HG02938 (cell line): ENCODE measurements around the gene HSD3B7.

Experiments
- ATAC-seq: cut with Tn5 transposase; IDR thresholded peaks from one replicate; pipeline ENCODE4 v1.9.1; 2021; ENCODE audit warnings: mild to moderate bottlenecking, moderate library complexity; ENCODE audit not compliant: unreplicated experiment

Gene HSD3B7

DNA sequence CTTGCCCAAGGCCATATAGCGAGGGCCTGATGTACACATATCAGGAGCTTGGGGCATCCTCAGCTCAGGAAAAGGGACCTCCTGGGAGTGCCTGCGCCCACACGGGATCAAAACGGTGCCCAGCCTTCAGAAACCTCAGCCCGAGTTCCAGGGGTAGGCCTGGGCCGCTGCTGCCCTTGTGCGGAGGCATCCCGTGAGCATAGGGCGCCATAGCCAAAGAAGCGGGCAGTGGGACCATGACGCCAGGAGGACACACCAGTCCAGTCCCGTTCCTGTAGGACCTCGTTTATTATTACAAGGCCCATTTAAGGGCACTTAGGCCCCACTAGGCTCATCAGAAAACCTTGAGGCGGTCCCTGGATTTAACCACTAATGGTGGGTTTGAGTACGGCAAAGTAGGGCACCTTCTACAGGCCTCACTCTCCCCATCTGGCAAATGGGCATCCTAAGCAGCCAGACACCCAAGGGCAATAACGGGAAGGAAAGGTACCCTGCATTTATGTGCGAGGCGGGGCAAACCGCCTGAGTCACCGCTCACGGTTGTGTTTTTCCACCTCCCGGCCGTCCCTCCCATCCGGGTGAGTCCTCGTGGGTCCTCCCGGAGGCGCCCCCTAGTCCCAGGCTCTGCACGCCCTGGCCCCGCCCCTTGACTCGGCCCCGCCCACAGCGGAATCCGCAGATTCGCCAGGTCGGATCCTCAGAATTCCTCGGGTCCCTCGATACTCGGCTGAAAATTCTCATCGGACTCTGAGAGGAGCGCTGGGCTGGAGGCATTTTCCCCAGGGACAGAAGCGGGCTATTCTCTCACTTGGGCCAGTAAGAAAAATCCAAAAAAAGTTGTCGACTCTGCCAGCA, 28.2 kb upstream of the HSD3B7 start:
- no peak for ATAC-seq

DNA sequence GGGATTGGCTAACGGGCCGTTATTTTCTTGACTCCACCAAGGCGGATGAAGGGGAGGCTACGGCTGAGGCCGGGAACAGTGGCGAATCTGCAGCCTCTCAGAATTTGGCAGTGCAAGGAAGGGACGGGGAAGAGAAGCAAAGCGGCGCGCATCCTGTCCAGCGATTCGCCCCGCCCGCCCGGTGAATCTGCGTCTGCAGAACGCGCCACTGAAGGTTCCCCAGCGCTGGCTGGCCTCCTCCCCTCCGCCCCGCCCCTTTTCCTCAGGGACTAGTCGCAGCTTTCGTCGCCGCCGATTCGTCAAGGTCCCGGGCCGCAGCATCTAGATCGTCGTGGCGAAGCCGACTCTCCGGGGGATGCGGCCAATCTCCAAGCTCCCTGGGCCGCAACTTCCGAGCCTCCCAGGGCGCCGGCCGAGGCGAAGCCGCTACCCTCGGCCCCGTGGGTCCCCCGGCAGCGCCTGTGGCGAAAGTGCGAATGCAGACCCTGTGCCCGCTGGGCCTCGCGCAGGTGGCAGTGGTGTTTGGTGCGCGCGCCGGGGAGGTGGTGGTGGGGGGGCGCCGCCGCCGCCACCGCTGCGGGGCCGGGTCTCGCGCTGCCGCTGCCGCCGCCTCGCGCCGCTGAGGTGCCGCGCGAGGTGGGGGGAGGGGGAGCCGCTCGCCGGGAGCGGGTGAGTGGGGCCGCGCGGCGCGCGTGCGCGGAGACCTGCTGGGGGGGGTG, 27.4 kb upstream of the HSD3B7 start, which contains the start of gene SETD1A:
TSS of gene SETD1A (plus strand) at position 299 of the 719 bp plus-strand sequence. CDS start 978 bp downstream, outside the sequence.
- peak; percentile 76 for ATAC-seq

DNA sequence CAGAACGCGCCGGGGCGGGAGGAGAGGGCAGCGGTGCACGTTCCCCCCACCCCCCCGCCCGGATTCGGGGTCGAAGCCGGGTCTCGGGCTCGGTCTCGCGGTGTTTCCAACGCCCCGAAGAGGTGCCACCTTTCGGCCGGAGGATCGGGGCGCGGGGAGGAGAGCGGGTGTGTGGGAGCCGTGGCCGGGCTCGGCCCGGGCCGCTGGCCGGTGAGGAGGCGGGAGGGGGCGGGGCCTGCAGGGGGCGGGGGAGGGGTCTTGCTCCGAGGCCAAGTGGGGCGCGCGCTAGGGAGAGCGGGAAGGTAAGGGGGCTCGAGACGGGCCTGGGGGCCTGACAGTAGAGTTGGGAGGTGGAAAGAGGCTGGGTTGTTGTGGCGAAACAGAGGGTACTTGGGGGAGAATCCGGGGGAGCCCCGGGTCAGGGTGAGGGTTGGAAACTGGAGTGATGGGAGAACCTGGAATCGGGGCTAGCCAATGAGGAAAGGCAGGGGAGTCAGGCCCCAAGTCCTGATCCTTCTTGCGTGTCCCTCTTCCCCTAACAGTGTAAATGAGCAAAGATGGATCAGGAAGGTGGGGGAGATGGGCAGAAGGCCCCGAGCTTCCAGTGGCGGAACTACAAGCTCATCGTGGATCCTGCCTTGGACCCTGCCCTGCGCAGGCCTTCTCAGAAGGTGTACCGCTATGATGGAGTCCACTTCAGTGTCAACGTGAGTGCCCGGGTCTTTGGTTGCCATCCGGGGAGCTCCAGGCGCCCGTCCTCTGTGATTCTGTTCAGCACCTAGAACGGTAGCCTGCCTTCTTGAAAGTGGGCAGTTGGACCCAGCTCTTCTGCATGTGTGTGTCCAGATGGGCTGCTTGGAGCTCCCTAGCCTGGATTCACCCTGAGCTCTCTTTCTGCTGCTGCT, 26.6 kb upstream of the HSD3B7 start:
- ATAC-seq = peak; percentile 11

DNA sequence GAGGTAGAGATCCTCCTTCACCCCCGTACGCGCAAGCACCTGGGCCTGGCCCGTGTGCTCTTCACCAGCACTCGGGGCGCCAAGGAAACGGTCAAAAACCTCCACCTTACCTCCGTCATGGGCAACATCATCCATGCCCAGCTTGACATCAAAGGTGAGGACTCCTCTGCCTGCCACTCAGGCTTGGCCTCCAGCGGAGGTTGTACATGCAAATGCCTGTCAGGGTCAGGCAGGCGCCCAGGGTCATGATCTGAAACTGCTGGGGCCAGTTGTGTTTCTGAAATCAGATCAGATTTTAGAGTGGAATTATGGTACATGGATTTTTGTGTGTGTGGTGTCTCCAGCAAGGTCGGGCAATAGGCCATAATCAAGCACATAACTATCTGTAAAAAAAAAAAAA, 23.6 kb upstream of the HSD3B7 start:
- no peak for ATAC-seq

DNA sequence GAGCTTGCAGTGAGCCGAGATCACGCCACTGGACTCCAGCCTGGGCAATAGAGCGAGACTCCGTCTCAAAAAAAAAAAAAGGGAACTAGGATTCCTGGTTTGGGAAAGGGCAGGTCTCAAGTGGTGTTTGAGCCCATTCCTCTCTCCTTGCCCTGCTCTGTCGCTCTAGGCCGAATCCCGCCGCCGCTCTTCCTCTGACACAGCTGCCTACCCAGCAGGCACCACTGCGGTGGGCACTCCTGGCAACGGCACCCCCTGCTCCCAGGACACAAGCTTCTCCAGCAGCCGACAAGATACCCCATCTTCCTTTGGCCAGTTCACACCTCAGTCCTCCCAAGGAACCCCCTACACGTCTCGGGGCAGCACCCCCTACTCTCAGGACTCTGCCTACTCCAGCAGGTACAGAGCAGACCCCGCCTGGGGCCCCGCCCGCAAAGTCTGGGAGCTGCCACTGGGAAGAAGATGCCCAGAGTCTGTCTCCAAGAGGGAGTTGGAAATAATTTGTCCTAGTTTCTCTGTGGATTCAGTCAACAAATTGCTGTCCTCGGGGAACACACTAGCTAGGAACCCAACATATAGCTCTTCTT, 21.0 kb upstream of the HSD3B7 start:
- no peak for ATAC-seq

DNA sequence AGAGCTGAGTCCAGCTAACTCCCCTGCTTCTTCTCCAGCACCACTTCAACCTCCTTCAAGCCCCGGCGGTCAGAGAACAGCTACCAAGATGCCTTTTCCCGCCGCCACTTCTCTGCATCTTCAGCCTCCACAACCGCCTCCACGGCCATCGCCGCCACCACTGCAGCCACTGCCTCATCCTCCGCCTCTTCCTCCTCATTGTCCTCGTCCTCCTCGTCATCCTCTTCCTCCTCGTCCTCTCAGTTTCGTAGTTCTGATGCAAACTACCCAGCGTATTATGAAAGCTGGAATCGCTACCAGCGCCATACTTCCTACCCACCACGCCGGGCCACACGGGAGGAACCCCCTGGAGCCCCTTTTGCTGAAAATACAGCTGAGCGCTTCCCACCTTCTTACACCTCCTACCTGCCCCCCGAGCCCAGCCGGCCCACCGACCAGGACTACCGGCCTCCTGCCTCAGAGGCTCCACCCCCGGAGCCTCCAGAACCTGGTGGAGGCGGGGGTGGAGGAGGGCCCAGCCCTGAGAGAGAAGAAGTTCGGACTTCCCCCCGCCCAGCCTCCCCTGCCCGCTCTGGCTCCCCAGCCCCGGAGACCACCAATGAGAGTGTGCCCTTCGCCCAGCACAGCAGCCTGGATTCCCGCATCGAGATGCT, 20.3 kb upstream of the HSD3B7 start:
- no peak for ATAC-seq

DNA sequence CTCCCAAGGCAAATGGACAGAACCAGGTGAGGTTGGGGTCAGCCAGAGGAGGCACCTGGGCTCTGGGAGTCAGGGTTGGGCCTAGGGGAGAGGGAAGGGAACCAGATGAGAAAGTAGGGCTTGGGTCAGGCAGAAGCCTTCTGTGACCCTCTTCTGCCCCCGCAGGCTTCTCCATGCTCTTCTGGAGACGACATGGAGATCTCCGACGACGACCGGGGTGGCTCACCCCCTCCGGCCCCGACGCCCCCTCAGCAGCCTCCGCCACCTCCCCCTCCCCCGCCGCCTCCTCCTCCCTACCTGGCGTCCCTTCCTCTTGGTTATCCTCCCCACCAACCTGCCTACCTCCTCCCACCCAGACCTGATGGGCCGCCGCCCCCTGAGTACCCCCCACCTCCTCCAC, 19.6 kb upstream of the HSD3B7 start:
- no peak for ATAC-seq

DNA sequence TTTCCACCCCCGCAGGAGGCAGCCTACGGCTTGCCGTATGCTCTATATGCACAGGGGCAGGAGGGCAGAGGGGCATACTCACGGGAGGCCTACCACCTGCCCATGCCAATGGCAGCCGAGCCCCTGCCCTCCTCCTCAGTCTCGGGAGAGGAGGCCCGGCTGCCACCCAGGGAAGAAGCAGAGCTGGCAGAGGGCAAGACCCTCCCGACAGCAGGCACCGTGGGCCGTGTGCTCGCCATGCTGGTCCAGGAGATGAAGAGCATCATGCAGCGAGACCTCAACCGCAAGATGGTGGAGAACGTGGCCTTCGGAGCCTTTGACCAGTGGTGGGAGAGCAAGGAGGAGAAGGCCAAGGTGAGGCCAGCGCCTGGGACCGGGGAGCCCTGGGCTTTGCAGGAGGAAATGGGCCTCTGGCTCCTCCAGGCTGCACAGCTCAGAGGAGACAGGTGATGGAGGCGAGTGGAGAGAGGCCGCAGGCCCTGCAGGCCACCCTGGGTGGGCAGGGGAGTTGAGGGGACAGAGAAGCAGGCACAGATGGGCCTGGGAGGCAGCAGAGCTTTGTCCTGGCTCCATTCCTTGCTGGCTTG, 18.9 kb upstream of the HSD3B7 start:
- ATAC-seq = no peak

DNA sequence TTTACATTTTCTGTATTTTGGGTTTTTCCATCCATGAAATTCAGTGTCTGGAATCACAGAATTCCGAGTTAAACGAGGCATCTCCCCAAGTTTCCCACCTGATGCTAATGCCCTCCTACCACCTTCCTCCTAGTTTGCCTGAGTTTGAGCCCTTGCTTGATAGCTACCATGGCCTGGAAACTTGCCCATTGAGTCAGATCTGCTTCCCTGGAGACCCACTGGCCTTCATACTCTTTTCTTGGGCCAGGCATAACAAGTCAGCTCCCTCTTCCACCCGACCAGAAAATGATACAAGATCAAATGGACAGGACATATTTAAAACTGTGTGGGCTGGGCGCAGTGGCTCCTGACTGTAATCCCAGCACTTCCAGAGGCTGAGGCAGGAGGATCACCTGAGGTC, 17.2 kb upstream of the HSD3B7 start:
- ATAC-seq = no peak

DNA sequence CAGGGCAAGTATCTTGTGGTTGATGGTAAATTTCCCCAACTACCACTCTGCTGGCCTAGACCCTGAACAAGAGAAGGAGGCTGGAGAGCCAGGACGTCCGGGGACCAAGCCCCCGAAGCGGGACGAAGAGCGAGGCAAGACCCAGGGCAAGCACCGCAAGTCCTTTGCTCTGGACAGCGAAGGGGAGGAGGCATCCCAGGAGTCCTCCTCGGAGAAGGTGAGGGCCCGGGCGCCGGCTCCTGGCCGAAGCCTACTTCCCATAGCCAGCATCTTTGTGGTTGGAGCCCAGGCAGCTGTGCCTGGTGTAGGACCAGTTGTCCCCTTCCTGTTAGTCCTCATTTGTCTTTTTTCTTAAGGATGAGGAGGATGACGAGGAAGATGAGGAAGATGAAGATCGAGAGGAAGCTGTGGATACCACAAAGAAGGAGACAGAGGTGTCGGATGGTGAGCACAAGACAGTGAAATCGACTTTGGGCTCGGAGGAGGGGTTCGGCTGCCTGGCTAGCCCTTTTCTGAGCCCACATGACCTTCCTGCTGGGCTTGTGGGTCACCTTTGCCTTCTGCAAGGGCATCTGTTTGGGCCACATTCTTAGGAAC, 15.7 kb upstream of the HSD3B7 start:
- ATAC-seq = no peak

DNA sequence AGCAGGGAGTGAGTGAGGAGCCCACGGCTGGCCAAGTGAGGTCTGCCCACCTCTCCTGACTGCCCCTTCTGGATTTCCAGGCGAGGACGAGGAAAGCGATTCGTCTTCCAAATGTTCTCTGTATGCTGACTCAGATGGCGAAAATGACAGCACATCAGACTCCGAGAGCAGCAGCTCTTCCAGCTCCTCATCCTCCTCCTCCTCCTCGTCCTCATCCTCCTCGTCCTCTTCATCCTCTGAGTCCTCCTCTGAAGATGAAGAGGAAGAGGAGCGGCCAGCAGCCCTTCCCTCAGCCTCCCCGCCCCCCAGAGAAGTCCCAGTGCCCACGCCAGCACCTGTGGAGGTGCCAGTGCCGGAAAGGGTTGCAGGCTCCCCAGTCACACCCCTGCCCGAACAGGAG, 13.7 kb upstream of the HSD3B7 start:
- no peak for ATAC-seq

DNA sequence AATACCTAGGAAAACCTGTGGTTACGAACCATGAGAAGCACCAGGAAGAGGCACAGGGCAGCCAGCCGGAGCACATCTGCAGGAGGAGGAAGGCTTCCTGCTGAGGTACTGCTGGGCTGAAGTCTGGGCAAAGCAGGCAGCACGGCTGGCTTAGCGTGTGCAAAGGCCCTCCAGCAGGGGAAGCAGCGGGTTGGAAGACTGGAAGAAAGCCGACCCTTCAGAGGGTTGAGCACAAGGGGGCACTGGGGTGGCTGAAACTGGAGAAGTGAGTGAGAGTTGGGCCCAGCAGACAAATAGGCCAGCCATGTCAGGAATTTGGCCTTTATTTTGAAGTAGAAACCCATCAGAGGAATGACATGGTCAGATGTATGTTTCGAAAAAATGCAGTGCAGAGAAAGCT, 12.1 kb upstream of the HSD3B7 start:
- ATAC-seq = no peak

DNA sequence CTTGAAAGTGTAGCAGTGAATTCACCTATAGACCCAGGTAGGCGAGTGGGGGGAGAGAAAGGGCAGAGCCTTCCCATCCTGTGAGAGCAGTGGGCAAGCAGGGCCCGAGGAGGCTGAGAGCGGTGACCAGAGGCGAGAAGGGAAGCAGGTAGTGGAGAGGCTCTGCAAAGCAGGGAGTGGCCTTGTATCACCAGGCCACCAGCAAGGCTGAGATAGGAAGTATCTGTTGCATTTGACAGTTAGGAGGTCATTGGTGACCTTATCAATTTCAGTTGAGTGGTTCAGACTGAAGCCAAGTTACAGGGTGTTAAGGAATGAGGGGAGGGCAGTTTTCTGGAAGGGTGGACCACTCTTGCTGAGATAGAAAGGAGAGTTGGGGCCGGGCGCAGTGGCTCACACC, 10.7 kb upstream of the HSD3B7 start:
- ATAC-seq = no peak

DNA sequence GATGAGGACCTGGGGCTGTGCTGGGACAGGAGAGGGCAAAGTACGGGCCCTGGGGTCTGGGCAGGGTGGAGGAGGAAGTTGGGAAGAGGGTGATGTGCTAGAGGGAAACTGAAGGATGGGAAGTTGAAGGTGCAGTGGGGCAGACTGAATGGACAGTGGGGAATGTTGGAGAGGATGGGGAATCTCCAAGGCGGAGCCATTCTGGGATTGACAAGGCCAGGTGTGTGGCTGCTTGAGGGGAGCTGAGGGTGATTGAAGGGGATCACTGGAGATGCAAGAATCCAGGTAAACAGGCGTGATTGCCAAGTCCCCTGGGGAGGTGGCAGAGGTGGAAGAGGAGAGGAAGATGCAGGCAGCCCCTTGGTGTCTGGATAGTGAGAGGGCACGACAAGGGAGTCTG, 8.5 kb upstream of the HSD3B7 start:
- no peak for ATAC-seq

DNA sequence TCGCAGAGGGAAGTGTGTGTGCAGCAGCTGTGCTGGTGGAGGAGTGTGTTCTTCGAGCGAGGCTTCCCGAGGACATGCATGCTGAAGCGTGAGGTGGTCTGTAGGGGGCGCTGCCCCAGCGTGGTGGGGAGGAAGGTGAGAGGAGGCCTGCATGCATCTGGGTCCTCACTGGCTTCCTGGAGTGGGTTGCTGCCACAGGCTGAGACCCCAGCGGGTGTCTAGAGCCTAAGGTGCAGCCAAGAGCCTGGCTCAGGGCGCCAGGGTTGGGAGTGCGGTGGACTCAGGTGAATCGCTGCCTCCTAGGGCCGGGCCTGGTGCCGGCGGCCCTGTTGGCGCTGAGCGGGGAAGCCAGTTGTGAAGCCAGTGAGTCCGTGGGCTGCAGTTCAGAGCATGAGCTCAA, 7.5 kb upstream of the HSD3B7 start:
- ATAC-seq = no peak

DNA sequence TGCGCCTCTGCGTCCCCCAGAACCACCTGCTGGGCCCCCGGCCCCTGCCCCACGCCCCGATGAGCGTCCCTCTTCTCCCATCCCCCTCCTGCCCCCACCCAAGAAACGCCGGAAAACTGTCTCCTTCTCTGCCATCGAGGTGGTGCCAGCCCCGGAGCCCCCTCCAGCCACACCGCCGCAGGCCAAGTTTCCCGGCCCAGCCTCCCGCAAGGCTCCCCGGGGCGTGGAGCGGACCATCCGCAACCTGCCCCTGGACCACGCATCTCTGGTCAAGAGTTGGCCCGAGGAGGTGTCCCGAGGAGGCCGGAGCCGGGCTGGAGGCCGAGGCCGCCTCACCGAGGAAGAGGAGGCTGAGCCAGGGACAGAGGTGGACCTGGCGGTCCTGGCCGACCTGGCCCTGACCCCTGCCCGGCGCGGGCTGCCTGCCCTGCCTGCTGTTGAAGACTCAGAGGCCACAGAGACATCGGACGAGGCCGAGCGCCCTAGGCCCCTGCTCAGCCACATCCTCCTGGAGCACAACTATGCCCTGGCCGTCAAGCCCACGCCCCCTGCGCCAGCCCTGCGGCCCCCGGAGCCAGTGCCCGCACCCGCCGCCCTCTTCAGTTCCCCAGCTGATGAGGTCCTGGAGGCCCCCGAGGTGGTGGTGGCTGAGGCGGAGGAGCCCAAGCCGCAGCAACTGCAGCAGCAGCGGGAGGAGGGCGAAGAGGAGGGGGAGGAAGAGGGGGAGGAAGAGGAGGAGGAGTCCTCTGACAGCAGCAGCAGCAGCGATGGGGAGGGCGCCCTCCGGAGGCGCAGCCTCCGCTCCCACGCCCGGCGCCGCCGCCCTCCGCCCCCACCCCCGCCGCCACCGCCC, 5.6 kb upstream of the HSD3B7 start:
- ATAC-seq = no peak

DNA sequence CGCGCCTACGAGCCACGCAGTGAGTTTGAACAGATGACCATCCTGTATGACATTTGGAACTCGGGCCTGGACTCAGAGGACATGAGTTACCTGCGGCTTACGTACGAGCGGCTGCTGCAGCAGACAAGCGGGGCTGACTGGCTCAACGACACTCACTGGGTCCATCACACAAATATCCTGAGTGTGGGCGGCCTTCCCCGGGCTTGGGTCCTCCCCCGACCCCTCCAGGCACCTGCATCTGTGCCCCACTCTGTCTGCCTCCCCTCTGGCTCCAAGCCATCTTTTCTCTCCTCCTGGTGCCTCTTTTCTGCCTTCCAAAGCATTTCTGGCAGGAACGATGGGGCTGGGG, 5.0 kb upstream of the HSD3B7 start:
- no peak for ATAC-seq

DNA sequence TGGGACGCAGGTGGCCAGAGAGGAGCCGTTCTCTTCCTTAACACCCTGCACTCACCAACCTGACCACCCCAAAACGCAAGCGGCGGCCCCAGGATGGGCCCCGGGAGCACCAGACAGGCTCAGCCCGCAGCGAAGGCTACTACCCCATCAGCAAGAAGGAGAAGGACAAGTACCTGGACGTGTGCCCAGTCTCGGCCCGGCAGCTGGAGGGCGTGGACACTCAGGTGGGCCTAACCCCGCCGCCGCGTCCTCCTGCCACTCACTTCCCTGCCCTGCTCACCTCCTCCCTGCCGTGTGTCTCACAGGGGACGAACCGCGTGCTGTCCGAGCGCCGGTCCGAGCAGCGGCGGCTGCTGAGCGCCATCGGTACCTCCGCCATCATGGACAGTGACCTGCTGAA, 4.6 kb upstream of the HSD3B7 start:
- ATAC-seq = no peak

DNA sequence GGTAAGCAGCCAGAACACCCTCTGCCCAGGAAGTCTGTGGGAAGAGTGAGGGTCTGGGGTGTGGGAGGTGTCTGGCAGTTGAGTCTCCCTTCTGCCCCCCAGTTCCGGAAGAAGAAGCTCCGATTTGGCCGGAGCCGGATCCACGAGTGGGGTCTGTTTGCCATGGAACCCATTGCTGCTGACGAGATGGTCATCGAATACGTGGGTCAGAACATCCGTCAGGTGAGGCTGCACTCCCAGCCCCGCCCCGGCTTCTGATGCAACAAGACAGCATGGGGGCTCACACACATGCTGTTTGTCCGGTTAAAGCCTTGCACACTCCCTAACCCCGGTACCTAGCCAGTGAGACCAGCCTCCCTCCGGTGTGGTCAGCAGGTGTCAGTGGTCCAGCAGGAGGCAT, 4.0 kb upstream of the HSD3B7 start:
- no peak for ATAC-seq
